Memory B cell (primary cell): ENCODE measurements around the gene WDR64.

Experiments
- ATAC-seq: fragments of 150-1000 bp; cut with Tn5 transposase; 2 replicates; pipeline ENCODE4 v1.10.0; 2021; ENCODE audit warnings: low read depth, mild to moderate bottlenecking, moderate library complexity
- DNase-seq, 2 donors: peaks; one replicate each; pipeline ENCODE4 v3.0.0; 2022; ENCODE audit warnings: low spot score in 2 of 2
- H3K27ac Mint-ChIP-seq: one replicate; pipeline ENCODE4 v1.8.0; 2022; ENCODE audit warnings: mild to moderate bottlenecking, moderate library complexity, mixed read lengths
- H3K27me3 Mint-ChIP-seq: one replicate; pipeline ENCODE4 v1.8.0; 2022; ENCODE audit warnings: mixed read lengths
- H3K36me3 Mint-ChIP-seq: one replicate; pipeline ENCODE4 v1.8.0; 2022; ENCODE audit warnings: mild to moderate bottlenecking, mixed read lengths
- H3K4me1 Mint-ChIP-seq: one replicate; pipeline ENCODE4 v1.8.0; 2022; ENCODE audit warnings: mixed read lengths
- H3K4me3 Mint-ChIP-seq: one replicate; pipeline ENCODE4 v1.8.0; 2022; ENCODE audit warnings: mild to moderate bottlenecking, moderate library complexity, mixed read lengths
- H3K9me3 Mint-ChIP-seq: one replicate; pipeline ENCODE4 v1.8.0; 2022; ENCODE audit warnings: mixed read lengths

WDR64 gene

GRCh38 chr1:241638099-241638682 lies 13.9 kb upstream of the WDR64 start:
- H3K9me3 Mint-ChIP-seq = peaks cover 3% of the 10 kb centered on the region
- H3K36me3 Mint-ChIP-seq = peaks cover 14% of the 10 kb centered on the region
- H3K4me1 Mint-ChIP-seq = peaks cover 32% of the 10 kb centered on the region
- ATAC-seq (no peak), DNase-seq (no peak)
- H3K4me3 Mint-ChIP-seq = peak overlapping the region; percentile 75
- no peaks in the 10 kb centered on the region for H3K27me3 Mint-ChIP-seq
- H3K27ac Mint-ChIP-seq = peak overlapping the region; percentile 10

- no peak for ATAC-seq
- DNase-seq = no peak
- Mint-ChIP-seq H3K36me3 (peaks cover 14% of the 10 kb centered on the region), H3K4me1 (peaks cover 36% of the 10 kb centered on the region), H3K27ac (peak overlapping the region; percentile 81), H3K27me3 (no peaks in the 10 kb centered on the region), H3K9me3 (peaks cover 6% of the 10 kb centered on the region), H3K4me3 (peak overlapping the region; percentile 98)
Measured at GRCh38 chr1:241638909-241639622, 13.0 kb upstream of the WDR64 start.

GRCh38 chr1:241639623-241640148 lies 12.4 kb upstream of the WDR64 start:
- Mint-ChIP-seq H3K4me1 (peaks cover 36% of the 10 kb centered on the region), H3K4me3 (peak overlapping the region; percentile 98), H3K9me3 (peaks cover 6% of the 10 kb centered on the region), H3K27me3 (no peaks in the 10 kb centered on the region), H3K27ac (peak overlapping the region; percentile 81), H3K36me3 (peaks cover 9% of the 10 kb centered on the region)
- DNase-seq (no peak), ATAC-seq (peak; percentile 44)

GRCh38 chr1:241640149-241640866 lies 11.8 kb upstream of the WDR64 start, which contains the start of the genes CHML and OPN3:
TSS of gene CHML (minus strand) at chr1:241640369. CDS start at chr1:241635766, 4,603 bp downstream.
TSS of gene OPN3 (minus strand) at chr1:241640369. CDS start at chr1:241640254, 115 bp downstream.
- Mint-ChIP-seq H3K4me3 (peak within 1 kb of the TSS; percentile 98), H3K4me1 (peaks cover 31% of the 10 kb centered on the region), H3K36me3 (peaks cover 3% of the 10 kb centered on the region), H3K9me3 (peaks cover 6% of the 10 kb centered on the region), H3K27ac (peak within 1 kb of the TSS; percentile 81), H3K27me3 (no peaks in the 10 kb centered on the region)
- DNase-seq (peak; percentile 85 to 86), ATAC-seq (peak; percentile 91)

GRCh38 chr1:241640867-241641622 lies 11.0 kb upstream of the WDR64 start:
- DNase-seq (no peak), ATAC-seq (no peak)
- H3K4me1 Mint-ChIP-seq = peaks cover 28% of the 10 kb centered on the region
- peak overlapping the region; percentile 59 for H3K27ac Mint-ChIP-seq
- peak overlapping the region; percentile 98 for H3K4me3 Mint-ChIP-seq
- H3K9me3 Mint-ChIP-seq = peaks cover 6% of the 10 kb centered on the region
- no peaks in the 10 kb centered on the region for H3K27me3 Mint-ChIP-seq
- no peaks in the 10 kb centered on the region for H3K36me3 Mint-ChIP-seq

GRCh38 chr1:241641773-241642592 lies 10.1 kb upstream of the WDR64 start:
- H3K4me1 Mint-ChIP-seq = peaks cover 24% of the 10 kb centered on the region
- no peak overlapping the region for H3K4me3 Mint-ChIP-seq
- no peaks in the 10 kb centered on the region for H3K36me3 Mint-ChIP-seq
- no peaks in the 10 kb centered on the region for H3K27me3 Mint-ChIP-seq
- no peak overlapping the region for H3K27ac Mint-ChIP-seq
- peaks cover 6% of the 10 kb centered on the region for H3K9me3 Mint-ChIP-seq
- ATAC-seq (no peak), DNase-seq (no peak)

GRCh38 chr1:241642593-241642944 lies 9.5 kb upstream of the WDR64 start:
- Mint-ChIP-seq H3K4me1 (peaks cover 18% of the 10 kb centered on the region), H3K4me3 (no peak overlapping the region), H3K27me3 (no peaks in the 10 kb centered on the region), H3K36me3 (no peaks in the 10 kb centered on the region), H3K9me3 (peaks cover 6% of the 10 kb centered on the region), H3K27ac (no peak overlapping the region)
- ATAC-seq = no peak
- DNase-seq = no peak

- Mint-ChIP-seq H3K4me3 (no peak overlapping the region), H3K9me3 (peaks cover 6% of the 10 kb centered on the region), H3K36me3 (no peaks in the 10 kb centered on the region), H3K27ac (no peak overlapping the region), H3K4me1 (peaks cover 7% of the 10 kb centered on the region), H3K27me3 (no peaks in the 10 kb centered on the region)
- ATAC-seq (no peak), DNase-seq (no peak)
Measured at GRCh38 chr1:241644259-241644658, 7.8 kb upstream of the WDR64 start.

- DNase-seq (no peak), ATAC-seq (no peak)
- Mint-ChIP-seq H3K9me3 (peaks cover 7% of the 10 kb centered on the region), H3K4me3 (no peak overlapping the region), H3K36me3 (peaks cover 2% of the 10 kb centered on the region), H3K27ac (no peak overlapping the region), H3K27me3 (peaks cover 2% of the 10 kb centered on the region), H3K4me1 (peaks cover 6% of the 10 kb centered on the region)
Measured at GRCh38 chr1:241645199-241645598, 6.9 kb upstream of the WDR64 start.

GRCh38 chr1:241646201-241646600 lies 5.9 kb upstream of the WDR64 start:
- Mint-ChIP-seq H3K4me1 (peaks cover 3% of the 10 kb centered on the region), H3K27me3 (peaks cover 3% of the 10 kb centered on the region), H3K27ac (no peak overlapping the region), H3K4me3 (no peak overlapping the region), H3K36me3 (peaks cover 2% of the 10 kb centered on the region), H3K9me3 (peaks cover 7% of the 10 kb centered on the region)
- no peak for DNase-seq
- ATAC-seq = no peak

- peaks cover 4% of the 10 kb centered on the region for H3K9me3 Mint-ChIP-seq
- peaks cover 2% of the 10 kb centered on the region for H3K36me3 Mint-ChIP-seq
- H3K4me1 Mint-ChIP-seq = peaks cover 3% of the 10 kb centered on the region
- no peak overlapping the region for H3K27ac Mint-ChIP-seq
- DNase-seq = no peak
- no peak for ATAC-seq
- H3K4me3 Mint-ChIP-seq = no peak overlapping the region
- peaks cover 3% of the 10 kb centered on the region for H3K27me3 Mint-ChIP-seq
Measured at GRCh38 chr1:241647658-241648057, 4.4 kb upstream of the WDR64 start.

- Mint-ChIP-seq H3K4me1 (peaks cover 3% of the 10 kb centered on the region), H3K9me3 (peaks cover 4% of the 10 kb centered on the region), H3K27ac (no peak overlapping the region), H3K36me3 (peaks cover 2% of the 10 kb centered on the region), H3K4me3 (no peak overlapping the region), H3K27me3 (peaks cover 3% of the 10 kb centered on the region)
- ATAC-seq (no peak), DNase-seq (no peak)
Measured at GRCh38 chr1:241648159-241648558, 3.9 kb upstream of the WDR64 start.

GRCh38 chr1:241654019-241654418 lies 1.9 kb downstream of the WDR64 start:
- no peak overlapping the region for H3K27ac Mint-ChIP-seq
- DNase-seq (no peak), ATAC-seq (no peak)
- H3K4me1 Mint-ChIP-seq = no peaks in the 10 kb centered on the region
- H3K27me3 Mint-ChIP-seq = peaks cover 8% of the 10 kb centered on the region
- peaks cover 1% of the 10 kb centered on the region for H3K9me3 Mint-ChIP-seq
- H3K36me3 Mint-ChIP-seq = peaks cover 2% of the 10 kb centered on the region
- no peak overlapping the region for H3K4me3 Mint-ChIP-seq
